GM12891 (cell line): ENCODE measurements around the gene ICAM4.
"Not testable (repeated sequence)": the region's sequence is repeated elsewhere in the genome, so short reads cannot be mapped to it uniquely, and the experiment has no call there.

Source experiments
- DNase-seq: peaks from one replicate; pipeline ENCODE4 v3.0.0; 2011; ENCODE audit warnings: low spot score; ENCODE audit not compliant: insufficient read length
- FAIRE-seq: peaks from 2 replicates; lab custom pipeline; 2011; peaks lifted over from hg19 to GRCh38; lab: Jason Lieb, UNC
- PAX5 ChIP-seq: IDR thresholded peaks from 2 replicates; pipeline ENCODE4 v1.6.1; 2011; ENCODE audit warnings: low read length, moderate library complexity, mild to moderate bottlenecking; ENCODE audit not compliant: insufficient read depth, severe bottlenecking
- POLR2A ChIP-seq: IDR thresholded peaks from 2 replicates; pipeline ENCODE4 v1.6.1; 2011; ENCODE audit warnings: low read depth, low read length, control low read depth
- POLR2AphosphoS5 ChIP-seq: IDR thresholded peaks from 2 replicates; pipeline ENCODE4 v1.6.1; 2011; ENCODE audit warnings: low read depth, low read length, control low read depth
- POU2F2 ChIP-seq: IDR thresholded peaks from 2 replicates; pipeline ENCODE4 v1.6.1; 2011; ENCODE audit warnings: low read depth, mild to moderate bottlenecking, control low read depth, low read length, moderate library complexity
- SPI1 ChIP-seq: IDR thresholded peaks from 2 replicates; pipeline ENCODE4 v1.6.1; 2011; ENCODE audit warnings: low read depth, low read length, control low read depth
- TAF1 ChIP-seq: IDR thresholded peaks from 2 replicates; pipeline ENCODE4 v1.6.1; 2011; ENCODE audit warnings: low read depth, low read length, control low read depth

Gene ICAM4

DNA sequence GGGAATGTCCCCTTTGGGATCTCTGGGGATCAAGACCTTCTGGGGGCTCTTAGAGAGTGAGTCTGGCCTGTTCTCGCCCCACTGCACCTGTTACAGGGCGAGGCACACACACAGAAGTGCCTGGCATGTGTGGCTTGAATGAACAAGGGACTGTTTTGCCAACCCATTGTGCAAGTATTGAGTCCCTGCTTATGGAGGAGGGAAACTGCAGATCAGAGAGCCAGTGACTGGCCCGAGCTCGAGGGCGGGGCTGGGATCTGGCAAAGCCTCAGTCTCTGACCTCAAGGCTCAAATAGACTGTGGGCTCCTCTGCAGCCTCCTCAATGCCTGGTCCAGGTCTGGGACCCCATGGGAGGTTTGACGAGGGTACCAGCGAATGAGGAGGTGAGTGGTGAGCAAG, 41.0 kb downstream of the ICAM4 start:
- no peak for TF ChIP-seq PAX5
- TF ChIP-seq TAF1: no peak
- TF ChIP-seq POLR2AphosphoS5: no peak
- no peak for TF ChIP-seq SPI1
- no peak for TF ChIP-seq POLR2A
- no peak for TF ChIP-seq POU2F2
- no peak for FAIRE-seq

DNA sequence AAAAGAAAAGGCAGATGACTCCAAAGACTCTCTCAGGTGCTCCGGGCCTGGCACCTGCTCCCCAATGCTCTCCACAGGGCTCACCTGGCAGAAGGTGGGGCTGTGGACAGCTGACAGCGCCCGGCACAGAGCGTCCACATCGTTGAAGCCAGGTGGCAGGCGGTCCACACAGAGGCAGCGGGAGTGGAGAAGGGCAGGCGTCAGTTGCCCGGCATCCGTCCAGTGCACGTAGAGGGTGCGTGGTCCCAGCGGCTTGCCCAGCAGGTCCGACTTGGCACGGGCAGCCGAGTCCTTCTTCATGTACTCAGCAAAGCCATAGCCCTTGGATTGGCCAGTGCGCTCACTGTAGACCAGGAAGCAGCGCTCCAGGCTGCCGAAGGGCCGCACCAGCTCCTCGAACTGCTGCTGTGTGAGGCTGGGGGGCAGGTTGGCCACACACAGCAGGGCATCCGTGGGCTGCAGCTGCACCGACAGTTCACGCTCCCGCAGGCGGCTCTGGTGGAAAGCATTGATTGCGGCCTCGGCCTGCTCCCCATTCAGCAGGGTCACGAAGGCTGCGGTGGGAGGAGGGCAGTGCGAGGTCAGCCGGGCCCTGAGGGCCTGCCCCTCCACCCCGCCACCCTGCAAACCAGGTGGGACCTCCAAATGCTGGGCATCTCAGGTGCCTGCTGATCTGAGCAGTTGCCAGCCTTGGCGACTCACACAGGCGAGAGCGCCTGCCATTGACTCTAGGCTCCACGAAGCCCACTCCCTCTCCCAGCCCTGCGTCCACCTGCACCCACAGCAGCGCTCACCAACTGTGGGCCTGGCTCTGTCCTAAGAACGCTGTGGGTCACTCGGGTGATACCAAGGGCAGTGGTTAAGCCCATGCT, 42.0 kb downstream of the ICAM4 start:
- no peak for TF ChIP-seq POU2F2
- DNase-seq: no peak
- FAIRE-seq: no peak

More for the DNA sequence above, 41.0 kb downstream of the ICAM4 start:
- no peak for DNase-seq

DNA sequence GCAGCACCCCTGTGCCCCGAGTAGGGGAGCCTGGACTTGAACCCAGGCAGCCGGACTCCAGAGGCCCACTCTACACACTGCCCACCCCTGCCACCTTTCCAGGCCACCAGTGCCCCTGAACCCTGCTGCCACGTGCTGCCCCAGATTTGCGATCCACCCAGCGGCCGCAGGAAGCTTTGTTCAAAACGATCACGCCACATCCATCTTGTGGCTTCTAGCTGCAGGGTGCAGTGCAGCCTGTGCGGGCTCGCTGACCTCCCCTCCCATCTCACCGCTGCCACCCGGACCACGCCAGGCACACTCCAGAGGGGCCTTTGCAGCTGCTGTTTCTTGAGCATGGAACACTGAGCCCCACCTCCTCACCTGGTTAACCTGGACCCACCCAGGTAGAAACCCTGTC, 42.8 kb downstream of the ICAM4 start:
- FAIRE-seq (no peak), DNase-seq (no peak)
- no peak for TF ChIP-seq POLR2A
- no peak for TF ChIP-seq POU2F2
- TF ChIP-seq POLR2AphosphoS5: no peak
- TF ChIP-seq PAX5: no peak
- TF ChIP-seq TAF1: no peak
- no peak for TF ChIP-seq SPI1

DNA sequence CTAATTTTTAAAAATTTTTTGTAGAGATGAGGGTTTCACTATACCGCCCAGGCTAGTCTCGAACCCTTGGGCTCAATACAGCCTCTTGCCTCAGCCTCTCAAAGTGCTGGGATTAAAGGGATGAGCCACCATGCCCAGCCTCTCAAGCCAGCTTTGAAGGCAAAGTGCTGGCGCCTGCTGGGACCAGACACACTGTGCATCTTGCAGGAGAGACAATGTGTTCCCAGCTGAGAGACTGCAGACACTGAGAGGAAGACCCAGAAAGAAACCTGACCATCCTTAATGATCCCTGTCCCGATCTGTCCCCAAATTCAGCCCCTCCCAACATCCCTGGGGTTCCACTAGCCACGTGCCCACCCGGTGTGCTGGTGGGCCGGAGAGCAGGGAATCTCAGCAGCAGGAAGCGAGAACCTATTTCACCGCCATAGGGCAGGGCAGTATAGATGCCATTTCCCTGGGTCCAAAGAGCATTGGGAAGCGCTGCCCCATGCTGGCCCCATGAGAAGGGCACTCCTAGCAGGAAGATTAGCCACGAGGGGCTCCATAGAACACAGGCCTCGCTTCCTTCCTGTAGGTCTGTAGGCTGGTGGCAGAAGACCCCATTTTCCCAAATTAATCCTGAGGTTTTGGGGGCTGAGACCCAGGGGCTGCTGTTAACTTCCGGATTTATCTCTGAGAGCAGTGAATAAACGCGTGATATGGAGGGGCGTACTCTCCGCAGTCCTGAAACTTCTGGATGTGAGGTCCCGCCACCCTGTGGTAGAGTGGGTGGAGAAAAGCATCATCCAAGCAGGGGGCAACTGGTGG, 45.6 kb downstream of the ICAM4 start:
- FAIRE-seq (no peak), DNase-seq (no peak)

DNA sequence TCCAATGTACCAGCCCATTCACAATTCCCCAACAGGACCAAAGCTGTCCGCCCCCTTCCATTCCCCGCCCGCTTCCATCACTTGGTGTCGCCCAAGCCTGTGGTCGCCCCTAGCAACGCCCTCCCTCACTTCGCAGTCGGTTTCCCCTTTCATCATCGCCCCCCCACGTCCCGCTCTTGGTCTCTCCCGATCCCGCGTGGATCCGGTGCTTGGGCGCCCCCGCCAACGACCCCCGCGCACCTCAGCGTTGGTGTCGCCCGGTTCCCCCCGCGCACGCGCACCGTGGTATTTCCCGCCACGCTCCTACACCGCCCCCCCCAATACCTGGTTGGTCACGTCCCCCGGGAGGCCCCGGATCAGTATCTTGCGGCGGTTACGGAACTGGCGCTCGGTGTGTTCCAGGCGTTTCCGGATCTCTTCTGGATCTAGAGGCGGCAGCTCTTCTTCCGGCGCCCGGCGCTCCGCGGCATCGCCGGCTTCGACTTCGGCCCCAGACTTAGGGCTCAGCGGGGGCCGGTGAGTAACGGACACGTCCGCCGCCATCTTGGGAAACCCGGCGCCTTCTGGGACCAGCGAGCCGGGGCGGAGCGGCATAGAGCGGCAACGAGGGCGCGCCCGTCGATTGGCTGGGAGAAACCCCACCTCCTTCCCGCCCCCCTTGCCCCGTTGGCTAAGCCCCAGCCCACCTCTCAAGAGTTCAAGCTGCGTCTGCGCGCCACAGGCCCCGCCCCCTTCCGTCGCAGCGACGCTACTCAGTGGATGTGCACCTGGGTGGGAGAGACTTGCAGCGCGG, 46.4 kb downstream of the ICAM4 start, which contains the start of gene RAVER1:
TSS of gene RAVER1 (minus strand) at position 565 of the 793 bp plus-strand sequence. CDS start at position 543, 22 bp downstream.
- DNase-seq (peak; percentile 100), FAIRE-seq (peak; percentile 100)
- peak; percentile 89 for TF ChIP-seq TAF1
- TF ChIP-seq SPI1: no peak
- peak; percentile 84 for TF ChIP-seq POLR2A
- TF ChIP-seq POU2F2: 0 out of 2 replicates have a peak, but pooled peaks have one; percentile 27
- TF ChIP-seq POLR2AphosphoS5: peak; percentile 85
- no peak for TF ChIP-seq PAX5

More for the DNA sequence above, 45.6 kb downstream of the ICAM4 start:
- TF ChIP-seq POLR2AphosphoS5 (no peak), TAF1 (no peak), SPI1 (no peak), POU2F2 (no peak), PAX5 (no peak), POLR2A (no peak)

DNA sequence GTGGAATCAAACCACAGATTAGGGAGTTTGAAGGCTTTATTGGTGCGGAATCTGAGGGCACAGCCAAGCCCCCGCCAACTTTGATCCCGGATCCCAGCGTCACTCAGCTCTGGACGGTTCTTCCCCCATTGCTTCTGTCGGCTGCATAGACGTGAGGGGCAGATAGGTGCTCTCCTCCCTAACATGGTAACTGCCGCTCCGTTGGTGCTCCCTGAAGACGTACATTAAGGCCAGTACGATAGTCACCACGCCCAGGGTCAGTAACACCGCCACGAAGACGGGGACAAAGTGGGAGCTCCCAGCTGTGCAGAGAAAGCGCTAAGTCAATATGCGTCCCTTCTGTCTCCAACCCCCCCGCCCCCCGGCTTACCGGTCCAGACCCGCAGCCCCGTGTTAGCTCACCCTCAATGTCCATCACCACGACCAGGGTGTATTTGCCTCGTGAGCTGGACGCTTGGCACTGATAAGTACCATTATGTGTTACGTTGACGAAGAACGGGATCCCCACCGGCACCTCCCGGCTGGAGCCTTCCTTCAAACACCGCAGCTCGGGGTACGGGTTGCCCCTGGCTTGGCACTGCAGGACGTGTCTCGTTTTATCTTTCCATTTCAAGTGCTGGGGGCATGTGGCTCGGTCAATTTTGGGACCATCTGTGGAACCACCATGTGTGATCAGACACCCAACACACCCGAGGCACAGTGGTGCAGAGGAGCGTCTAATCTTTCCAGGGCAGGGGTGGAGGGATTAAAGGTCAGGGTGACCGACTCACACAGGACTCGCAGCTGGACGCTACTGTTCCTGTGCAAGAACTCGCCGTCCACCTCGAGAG, 47.2 kb downstream of the ICAM4 start:
- TF ChIP-seq PAX5 (no peak), TAF1 (no peak), SPI1 (no peak), POLR2A (no peak), POLR2AphosphoS5 (no peak), POU2F2 (no peak)
- FAIRE-seq: no peak
- no peak for DNase-seq

DNA sequence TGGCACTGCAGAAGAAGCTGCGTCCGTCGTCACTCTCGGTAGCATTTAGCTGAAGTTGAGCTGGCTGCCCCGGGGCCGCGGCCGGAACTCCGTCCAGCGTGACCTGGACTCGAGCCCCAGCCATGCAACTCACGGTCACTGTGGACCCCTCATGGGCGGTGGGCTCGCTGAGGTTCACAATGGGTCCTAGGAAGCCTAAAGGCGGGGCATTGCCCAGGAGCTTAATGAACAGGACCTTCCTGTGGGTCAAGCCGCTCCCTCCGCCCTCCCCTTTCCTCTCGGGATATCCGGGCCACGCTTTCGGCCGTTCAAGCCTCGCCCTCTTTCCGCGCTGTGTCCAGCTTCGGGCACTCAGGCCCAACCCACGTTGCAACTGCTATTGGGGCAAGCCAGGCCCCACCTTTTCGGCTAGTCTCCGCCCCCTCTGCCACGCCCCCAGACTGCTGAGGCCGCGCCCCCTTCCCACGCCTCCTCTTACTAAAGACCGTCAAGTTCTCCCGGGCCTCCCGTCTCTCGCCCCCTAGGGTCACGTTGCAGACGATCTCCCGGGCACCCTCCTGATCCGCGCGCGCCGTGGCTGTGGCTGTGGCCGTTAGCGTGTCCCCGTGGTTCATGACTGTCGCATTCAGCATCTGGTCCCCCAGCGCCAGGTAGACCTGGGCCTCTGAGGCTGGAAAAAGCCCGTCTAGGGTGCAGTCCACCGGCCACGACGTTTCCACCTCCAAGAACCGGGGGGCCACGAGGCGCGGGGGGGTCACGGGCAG, 48.0 kb downstream of the ICAM4 start:
- no peak for TF ChIP-seq POU2F2
- no peak for TF ChIP-seq TAF1
- TF ChIP-seq SPI1: no peak
- TF ChIP-seq POLR2AphosphoS5: no peak
- TF ChIP-seq PAX5: no peak
- TF ChIP-seq POLR2A: no peak
- no peak for FAIRE-seq

DNA sequence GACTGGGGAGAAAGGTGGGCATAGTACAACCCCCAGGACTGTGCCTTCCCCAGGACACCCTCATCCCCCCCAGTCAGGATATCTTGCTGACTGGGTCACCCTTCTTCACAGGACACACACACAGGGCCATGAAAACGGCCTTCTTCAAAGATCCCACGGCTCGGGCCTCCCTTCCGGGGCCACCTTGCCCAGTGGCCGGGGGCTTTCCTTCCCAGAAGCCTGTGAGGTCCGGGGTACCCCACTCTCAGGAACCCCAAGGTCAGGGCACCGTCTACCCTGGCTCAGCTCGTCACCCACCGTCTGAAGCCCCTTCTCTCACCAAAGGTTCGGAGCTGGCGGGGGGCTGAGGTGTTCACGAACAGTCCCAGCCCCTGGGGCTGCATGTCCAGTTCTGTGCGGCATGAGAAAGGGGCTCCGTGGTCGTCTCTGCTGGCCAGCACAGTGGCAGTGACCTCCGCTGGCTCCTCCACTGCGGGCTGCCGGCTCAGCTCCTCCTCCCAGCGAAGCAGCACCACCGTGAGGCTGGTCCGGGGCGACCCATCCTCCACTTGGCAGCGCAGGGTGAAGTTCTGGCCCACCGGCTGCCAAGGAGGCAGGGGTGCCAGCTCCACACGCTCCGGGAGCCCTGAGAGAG, 48.7 kb downstream of the ICAM4 start:
- FAIRE-seq (no peak), DNase-seq (no peak)
- no peak for TF ChIP-seq PAX5
- TF ChIP-seq POU2F2: no peak
- TF ChIP-seq SPI1: no peak
- no peak for TF ChIP-seq POLR2A
- TF ChIP-seq TAF1: no peak
- no peak for TF ChIP-seq POLR2AphosphoS5

More for the DNA sequence above, 48.0 kb downstream of the ICAM4 start:
- no peak for DNase-seq

DNA sequence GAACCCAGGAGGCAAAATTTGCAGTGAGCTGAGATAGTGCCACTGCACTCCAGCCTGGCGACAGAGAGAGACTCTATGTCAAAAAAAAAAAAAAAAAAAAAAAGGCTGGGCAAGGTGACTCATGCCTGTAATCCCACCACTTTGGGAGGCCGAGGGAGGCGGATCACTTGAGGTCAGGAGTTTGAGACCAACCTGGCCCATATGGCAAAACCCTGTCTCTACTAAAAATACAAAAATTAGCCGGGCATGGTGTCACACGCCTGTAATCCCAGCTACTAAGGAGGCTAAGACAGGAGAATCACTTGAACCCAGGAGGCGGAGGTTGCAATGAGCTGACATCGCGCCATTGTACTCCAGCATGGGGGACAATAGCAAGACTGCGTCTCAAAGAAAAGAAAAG, 50.0 kb downstream of the ICAM4 start:
- not testable (repeated sequence) for DNase-seq, FAIRE-seq
